22Rv1 (cell line): ENCODE measurements around the gene HSPA9.

Experiments used
- CTCF ChIP-seq: fragments of 450-650 bp; IDR thresholded peaks from 2 replicates; pipeline ENCODE4 v1.5.1; 2017; ENCODE audit warnings: mild to moderate bottlenecking
- ZFX ChIP-seq: fragments of 450-650 bp; IDR thresholded peaks from 2 replicates; pipeline ENCODE4 v1.6.1; 2017; ENCODE audit warnings: antibody characterized with exemption, borderline replicate concordance

DNA sequence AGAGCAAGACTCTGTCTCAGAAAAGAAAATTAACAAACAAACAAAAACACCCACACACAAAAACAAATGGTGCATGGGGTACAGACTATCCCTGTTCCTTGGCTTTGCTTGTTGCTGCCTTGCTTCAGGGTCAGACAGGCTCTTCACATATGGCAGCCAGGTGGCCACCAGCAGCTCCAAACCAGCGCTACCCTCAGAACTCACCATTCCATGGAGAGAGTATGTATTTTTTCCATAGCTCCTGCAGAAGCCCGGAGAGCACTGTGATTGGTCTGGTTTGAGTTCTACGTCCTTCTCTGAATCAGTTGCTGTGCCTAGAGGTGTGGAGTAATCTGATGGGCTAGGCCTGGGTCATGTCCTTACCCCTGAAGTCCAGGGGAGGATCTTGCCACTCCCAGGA, 25.2 kb upstream of the HSPA9 start:
- no peak for TF ChIP-seq CTCF
- no peak for TF ChIP-seq ZFX
